Spleen (tissue), 11 donors: ENCODE measurements around the gene TMBIM4. TPM values are rescaled to one million over a fixed set of nuclear protein-coding genes. Genes with fewer than 3 reads are reported as not detected.
A peak's percentile ranks its signal among the peaks of the same experiment; 100 is the strongest.

Experiments
- DNase-seq: peaks from one replicate; pipeline ENCODE4 v3.0.0-alpha.2; 2020
- H3K27ac ChIP-seq, 8 donors: fragments of 200-600 bp; sonication (generic) in 7 of 8; 1 replicate in 4 of 8; 2 replicates in 4 of 8; pipeline versions ENCODE4 v1.5.0 to v1.8.0; 2016 to 2021; ENCODE audit warnings: inconsistent platforms in 4 of 8, mild to moderate bottlenecking in 4 of 8, moderate library complexity in 1 of 8
- H3K27me3 ChIP-seq, 7 donors: fragments of 200-600 bp; sonication (generic) in 6 of 7; replicated peaks in 1 of 7; 1 replicate in 4 of 7; 2 replicates in 3 of 7; pipeline versions ENCODE4 v1.5.0 to v1.8.0; 2016 to 2021; ENCODE audit warnings: inconsistent platforms in 3 of 7, mild to moderate bottlenecking in 1 of 7
- H3K36me3 ChIP-seq, 6 donors: fragments of 200-600 bp; sonication (generic) in 5 of 6; 1 replicate in 4 of 6; 2 replicates in 2 of 6; pipeline versions ENCODE4 v1.5.0 to v1.8.0; 2016 to 2021; ENCODE audit warnings: inconsistent platforms in 2 of 6
- H3K4me1 ChIP-seq, 6 donors: fragments of 200-600 bp; sonication (generic) in 5 of 6; 1 replicate in 3 of 6; 2 replicates in 3 of 6; pipeline versions ENCODE4 v1.5.0 to v1.8.0; 2016 to 2021; ENCODE audit warnings: inconsistent platforms in 3 of 6
- H3K4me3 ChIP-seq, 8 donors: fragments of 200-600 bp; sonication (generic) in 7 of 8; 1 replicate in 4 of 8; 2 replicates in 4 of 8; pipeline versions ENCODE4 v1.5.0 to v1.8.0; 2016 to 2021; ENCODE audit warnings: inconsistent platforms in 4 of 8, mild to moderate bottlenecking in 4 of 8, moderate library complexity in 2 of 8
- H3K9me3 ChIP-seq, 8 donors: fragments of 200-600 bp; sonication (generic) in 7 of 8; 1 replicate in 4 of 8; 2 replicates in 4 of 8; pipeline versions ENCODE4 v1.5.0 to v1.8.0; 2016 to 2021; ENCODE audit warnings: inconsistent platforms in 4 of 8
- POLR2A ChIP-seq, 3 donors: fragments of 450-650 bp; IDR thresholded peaks; one replicate each; pipeline ENCODE4 v1.5.1; 2017; ENCODE audit warnings: antibody characterized with exemption in 3 of 3, mild to moderate bottlenecking in 1 of 3
- POLR2AphosphoS5 ChIP-seq, 3 donors: sonication (generic); formaldehyde crosslinking; IDR thresholded peaks; one replicate each; pipeline ENCODE4 v1.5.1; 2017; ENCODE audit warnings: antibody characterized with exemption in 3 of 3
- WGBS, 5 donors: extraction: QIAGEN DNeasy Blood & Tissue Kit in 3 of 5; methylation state at CpG; one replicate each; pipeline versions ENCODE4 v1.1.5 to v1.1.7; 2013 to 2018; 5-methylcytosine and 5-hydroxymethylcytosine counted together
- intact Hi-C: fragments of 100-400 bp; cut with DNase I; formaldehyde crosslinking; loops from one replicate; pipeline ENCODE4 v1.15.0; 2023; ENCODE audit warnings: low total_unique reads
- polyA plus RNA-seq, 3 donors: library from polyadenylated mRNA; stranded (reverse); fragments of 200-250 nt; gene quantifications; one replicate each; pipeline ENCODE4 v1.2.1, GENCODE V29; 2013
- total RNA-seq, 7 donors: library from RNA; depleted of rRNA in 3 of 7; stranded (reverse); fragments of >200 nt in 3 of 7; fragmentation: NEBNext Ultra II Directional in 4 of 7; extraction: Animal tissue kit (Norgen Biotek cat#: 25700) in 4 of 7; gene quantifications; one replicate each; pipeline versions ENCODE4 v1.1.0 to v1.2.1, GENCODE V29; 2016 to 2021
- TF ChIP-seq, protein P1 (sequence below), 11 experiments: fragments of 200-600 bp in 7 of 11; fragments of 450-650 bp in 4 of 11; sonication (generic) in 4 of 11; IDR thresholded peaks in 8 of 11; conservative IDR thresholded peaks in 3 of 11; 1 replicate in 7 of 11; 2 replicates in 4 of 11; pipeline versions ENCODE4 v1.4.0 to v1.8.0; 2016 to 2021; ENCODE audit warnings: antibody characterized with exemption in 11 of 11, inconsistent platforms in 4 of 11, mild to moderate bottlenecking in 1 of 11
- donor health status: healthy with polysubstance abuse.
- donor health status: DM: no; HTN: no; CAD: no; lungs with moderate emphysema.
- donor health status: DM: no; HTN: no; CAD: no.
- donor health status: Bipolar disorder and iron deficiency.
- donor health status: healthy.
- donor health status: DM: no; HTN: no; CAD: no.
- donor health status: DM: yes; HTN: yes; CAD: no.

Gene TMBIM4
- total and polyA plus RNA-seq, 10 donors, result 93.4 to 257 (median 132) TPM

DNA sequence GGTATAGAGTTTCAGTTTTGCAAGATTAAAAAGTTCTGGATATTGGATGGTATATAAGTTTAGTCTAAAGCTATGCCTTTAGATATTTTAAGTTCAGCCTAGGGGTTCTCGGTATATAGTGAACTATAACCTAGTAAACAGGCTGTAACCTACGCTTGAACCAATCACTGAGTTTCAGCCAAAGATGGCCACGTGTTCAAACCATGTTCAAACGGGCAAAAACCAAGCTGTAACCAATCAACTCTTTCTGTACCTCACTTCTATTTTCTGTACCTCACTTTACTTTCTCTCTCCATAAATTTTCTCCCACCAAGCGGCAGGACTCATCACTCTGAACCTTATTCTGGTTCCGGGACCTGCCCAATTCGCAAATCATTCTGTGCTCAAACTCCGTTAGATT is 1.4 kb downstream of the TMBIM4 start:
- TF ChIP-seq POLR2AphosphoS5 (IDR thresholded peaks at IDR 0.05), result no peak
- TF ChIP-seq, protein P1, sequence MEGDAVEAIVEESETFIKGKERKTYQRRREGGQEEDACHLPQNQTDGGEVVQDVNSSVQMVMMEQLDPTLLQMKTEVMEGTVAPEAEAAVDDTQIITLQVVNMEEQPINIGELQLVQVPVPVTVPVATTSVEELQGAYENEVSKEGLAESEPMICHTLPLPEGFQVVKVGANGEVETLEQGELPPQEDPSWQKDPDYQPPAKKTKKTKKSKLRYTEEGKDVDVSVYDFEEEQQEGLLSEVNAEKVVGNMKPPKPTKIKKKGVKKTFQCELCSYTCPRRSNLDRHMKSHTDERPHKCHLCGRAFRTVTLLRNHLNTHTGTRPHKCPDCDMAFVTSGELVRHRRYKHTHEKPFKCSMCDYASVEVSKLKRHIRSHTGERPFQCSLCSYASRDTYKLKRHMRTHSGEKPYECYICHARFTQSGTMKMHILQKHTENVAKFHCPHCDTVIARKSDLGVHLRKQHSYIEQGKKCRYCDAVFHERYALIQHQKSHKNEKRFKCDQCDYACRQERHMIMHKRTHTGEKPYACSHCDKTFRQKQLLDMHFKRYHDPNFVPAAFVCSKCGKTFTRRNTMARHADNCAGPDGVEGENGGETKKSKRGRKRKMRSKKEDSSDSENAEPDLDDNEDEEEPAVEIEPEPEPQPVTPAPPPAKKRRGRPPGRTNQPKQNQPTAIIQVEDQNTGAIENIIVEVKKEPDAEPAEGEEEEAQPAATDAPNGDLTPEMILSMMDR (IDR thresholded peaks at IDR 0.05 in 8 of 11, conservative IDR thresholded peaks at IDR 0.05 in 3 of 11), result no peak
- no peak for TF ChIP-seq POLR2A (IDR thresholded peaks at IDR 0.05)
- Histone ChIP-seq H3K4me3 (peak overlapping the region; percentile 53 to 88 (median 74)), H3K27me3 (no peaks in the 10 kb centered on the region), H3K9me3 (peaks cover 0 to 10% (median 7%) of the 10 kb centered on the region in 8 donors), H3K4me1 (peaks cover 22 to 80% (median 44%) of the 10 kb centered on the region in 6 donors), H3K36me3 (peaks cover 0 to 30% (median 0%) of the 10 kb centered on the region in 6 donors), H3K27ac (peak overlapping the region in 7 of 8 donors; percentile 99 to 100 (median 100))
- intact Hi-C loops, result no loop called here
- no peak for DNase-seq
- 68 to 82% (median 74%) methylated on average over 8 of the region's 8 CpGs for WGBS, 5 donors

DNA sequence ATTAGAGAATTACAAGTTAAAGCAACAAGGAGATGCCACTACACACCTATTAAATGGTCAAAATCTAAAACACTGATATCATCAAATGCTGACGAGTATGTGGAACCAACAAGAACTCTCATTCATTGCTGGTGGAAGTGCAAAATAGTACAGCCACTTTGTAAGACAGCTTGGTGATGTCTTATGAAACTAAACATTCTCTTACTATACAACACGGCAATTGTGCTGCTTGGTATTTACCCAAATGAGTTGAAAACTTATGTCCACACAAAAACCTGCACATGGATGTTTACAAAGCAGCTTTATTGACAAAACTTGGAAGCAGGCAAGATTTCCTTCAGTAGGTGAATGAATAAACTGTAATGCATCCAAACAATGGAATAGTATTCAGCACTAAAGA is 3.2 kb downstream of the TMBIM4 start:
- TF ChIP-seq POLR2A (IDR thresholded peaks at IDR 0.05), result no peak
- TF ChIP-seq POLR2AphosphoS5 (IDR thresholded peaks at IDR 0.05), result no peak
- TF ChIP-seq, protein P1 (IDR thresholded peaks at IDR 0.05 in 8 of 11, conservative IDR thresholded peaks at IDR 0.05 in 3 of 11), result no peak
- Histone ChIP-seq H3K4me3 (no peak overlapping the region), H3K36me3 (peaks cover 0 to 30% (median 0%) of the 10 kb centered on the region in 6 donors), H3K9me3 (peaks cover 0 to 10% (median 7%) of the 10 kb centered on the region in 8 donors), H3K4me1 (peaks cover 32 to 88% (median 58%) of the 10 kb centered on the region in 6 donors), H3K27ac (no peak overlapping the region), H3K27me3 (no peaks in the 10 kb centered on the region)
- WGBS, 5 donors, result 88 to 96% (median 91%) methylated on average over 2 of the region's 2 CpGs
- intact Hi-C loops, result no loop called here
- DNase-seq, result no peak

- WGBS, 5 donors, result 95 to 98% (median 96%) methylated on average over 2 of the region's 2 CpGs
- Histone ChIP-seq H3K4me3 (no peak overlapping the region), H3K9me3 (peaks cover 0 to 10% (median 7%) of the 10 kb centered on the region in 8 donors), H3K4me1 (peaks cover 32 to 89% (median 56%) of the 10 kb centered on the region in 6 donors), H3K27ac (peak overlapping the region in 1 of 8 donors; percentile 82), H3K27me3 (no peaks in the 10 kb centered on the region), H3K36me3 (peaks cover 0 to 43% (median 8%) of the 10 kb centered on the region in 6 donors)
- DNase-seq, result no peak
- TF ChIP-seq POLR2AphosphoS5 (IDR thresholded peaks at IDR 0.05) (no peak), POLR2A (IDR thresholded peaks at IDR 0.05) (no peak)
- TF ChIP-seq, protein P1 (IDR thresholded peaks at IDR 0.05 in 8 of 11, conservative IDR thresholded peaks at IDR 0.05 in 3 of 11), result no peak
- intact Hi-C loops, result no loop called here
These were observed 4.7 kb downstream of the TMBIM4 start for GRCh38 chr12:66165141-66165540.

- TF ChIP-seq, protein P1 (IDR thresholded peaks at IDR 0.05 in 8 of 11, conservative IDR thresholded peaks at IDR 0.05 in 3 of 11), result no peak
- TF ChIP-seq POLR2A (IDR thresholded peaks at IDR 0.05), result no peak
- WGBS, 5 donors, result 85 to 93% (median 89%) methylated on average over 3 of the region's 3 CpGs
- Histone ChIP-seq H3K4me3 (no peak overlapping the region), H3K27me3 (no peaks in the 10 kb centered on the region), H3K4me1 (peaks cover 32 to 96% (median 59%) of the 10 kb centered on the region in 6 donors), H3K36me3 (peaks cover 0 to 51% (median 9%) of the 10 kb centered on the region in 6 donors), H3K9me3 (peaks cover 0 to 10% (median 7%) of the 10 kb centered on the region in 8 donors), H3K27ac (peak overlapping the region in 3 of 8 donors; percentile 10 to 82 (median 70))
- no peak for DNase-seq
- intact Hi-C loops, result no loop called here
These were observed 5.4 kb downstream of the TMBIM4 start for GRCh38 chr12:66164349-66164821.
